Stimulated activated CD4-positive, alpha-beta T cell treated with anti-CD3 and anti-CD28 coated beads, Interleukin-1b, Interleukin-23, amount 100 ng/mL, for 48 hours (primary cell): ENCODE data around the gene LCP1.

Experiments
- DNase-seq: peaks from one replicate; pipeline ENCODE4 v3.0.0-alpha.2; 2020

LCP1 gene

GRCh38 chr13:46154136-46154801 lies 27.7 kb downstream of the LCP1 start:
- DNase-seq: no peak

GRCh38 chr13:46152627-46153328 lies 29.2 kb downstream of the LCP1 start:
- no peak for DNase-seq

- DNase-seq: no peak
These were observed 31.8 kb downstream of the LCP1 start for GRCh38 chr13:46150134-46150693.

- peak; percentile 56 for DNase-seq
These were observed 32.5 kb downstream of the LCP1 start for GRCh38 chr13:46149272-46150133.

GRCh38 chr13:46146898-46147297 lies 35.1 kb downstream of the LCP1 start:
- no peak for DNase-seq

GRCh38 chr13:46145950-46146349 lies 36.0 kb downstream of the LCP1 start:
- DNase-seq: no peak

- no peak for DNase-seq
These were observed 36.8 kb downstream of the LCP1 start for GRCh38 chr13:46145135-46145534.

- no peak for DNase-seq
These were observed 38.7 kb downstream of the LCP1 start for GRCh38 chr13:46143184-46143701.

GRCh38 chr13:46142776-46143175 lies 39.2 kb downstream of the LCP1 start:
- no peak for DNase-seq

GRCh38 chr13:46140044-46140443 lies 41.9 kb downstream of the LCP1 start:
- no peak for DNase-seq

GRCh38 chr13:46137627-46138317 lies 44.2 kb downstream of the LCP1 start:
- DNase-seq: no peak

GRCh38 chr13:46136688-46137087 lies 45.3 kb downstream of the LCP1 start:
- no peak for DNase-seq

GRCh38 chr13:46134961-46135522 lies 46.9 kb downstream of the LCP1 start:
- DNase-seq: no peak

- no peak for DNase-seq
These were observed 47.5 kb downstream of the LCP1 start for GRCh38 chr13:46134494-46134893.

- DNase-seq: no peak
These were observed 49.9 kb downstream of the LCP1 start for GRCh38 chr13:46132109-46132508.

GRCh38 chr13:46131705-46132104 lies 50.3 kb downstream of the LCP1 start:
- DNase-seq: no peak

GRCh38 chr13:46129955-46130618 lies 51.9 kb downstream of the LCP1 start:
- DNase-seq: no peak

GRCh38 chr13:46129124-46129523 lies 52.9 kb downstream of the LCP1 start:
- no peak for DNase-seq

- DNase-seq: no peak
These were observed 54.5 kb downstream of the LCP1 start for GRCh38 chr13:46127358-46128023.

- peak; percentile 65 for DNase-seq
These were observed 55.2 kb downstream of the LCP1 start for GRCh38 chr13:46126552-46127357.
